Measurements from ENCODE around the gene LCN2. TPM values are rescaled to one million over a fixed set of nuclear protein-coding genes. Genes with fewer than 3 reads are reported as not detected.

LCN2 gene
- total RNA-seq, 2 experiments from 2014 or later = not detected

- ATAC-seq (ENCODE audit: poor library complexity) (no peak), DNase-seq (peak in 1 of 14 experiments; percentile 29)
- peaks cover 30% of the 10 kb centered on the region for H3K4me1 Mint-ChIP-seq (ENCODE audit: low read depth)
- ChIA-PET POLR2A (interaction anchor here (0.9 kb wide), 1 partner anchor 21 kb away, joined by 3 read pairs; no protein-coding TSS in a partner anchor), CTCF (interaction anchor here (0.9 to 3.6 kb wide), 2 partner anchors 9 to 11 kb away, joined by 3 to 17 read pairs; no protein-coding TSS in a partner anchor)
- no peaks in the 10 kb centered on the region for H3K27me3 ChIP-seq (ENCODE audit: control insufficient read depth in 1 of 2, insufficient read depth in 2 of 2, low read length in 2 of 2)
- H3K9me3 Mint-ChIP-seq = no peaks in the 10 kb centered on the region
- no peak overlapping the region for H3K27ac ChIP-seq (ENCODE audit: low read depth in 1 of 2, low read length in 2 of 2)
- H3K27me3 Mint-ChIP-seq = no peaks in the 10 kb centered on the region
- H3K27ac Mint-ChIP-seq = peak overlapping the region; percentile 53
- peaks cover 33% of the 10 kb centered on the region for H3K4me1 ChIP-seq (ENCODE audit: insufficient read depth, low read length)
- H3K4me3 Mint-ChIP-seq = no peak overlapping the region
- H3K36me3 Mint-ChIP-seq (ENCODE audit: low read depth) = peaks cover 75% of the 10 kb centered on the region
- TF ChIP-seq CTCF (IDR thresholded peaks at IDR 0.05) = no peak
- intact Hi-C loops (cut with DNase I, micrococcal nuclease) = loop anchor here in 1 of 2 experiments (10.0 kb wide), 1 partner anchor 52 kb away; no protein-coding TSS in a partner anchor
- no peak overlapping the region for H3K4me3 ChIP-seq (ENCODE audit: low read length)
- peaks cover 66% of the 10 kb centered on the region for H3K36me3 ChIP-seq (ENCODE audit: insufficient read depth, low read length)
- no peaks in the 10 kb centered on the region for H3K9me3 ChIP-seq (ENCODE audit: control insufficient read depth in 1 of 2, insufficient read depth in 1 of 2, low read length in 2 of 2)
These were observed 42.2 kb upstream of the LCN2 start for GRCh38 chr9:128106940-128107467.

- Mint-ChIP-seq H3K27ac (no peak overlapping the region), H3K36me3 (ENCODE audit: low read depth) (peaks cover 68% of the 10 kb centered on the region), H3K4me3 (no peak overlapping the region), H3K9me3 (no peaks in the 10 kb centered on the region), H3K4me1 (ENCODE audit: low read depth) (peaks cover 23% of the 10 kb centered on the region), H3K27me3 (no peaks in the 10 kb centered on the region)
- Histone ChIP-seq H3K27ac (ENCODE audit: low read depth in 1 of 2, low read length in 2 of 2) (no peak overlapping the region), H3K9me3 (ENCODE audit: control insufficient read depth in 1 of 2, insufficient read depth in 1 of 2, low read length in 2 of 2) (no peaks in the 10 kb centered on the region), H3K4me3 (ENCODE audit: low read length) (no peak overlapping the region), H3K27me3 (ENCODE audit: control insufficient read depth in 1 of 2, insufficient read depth in 2 of 2, low read length in 2 of 2) (no peaks in the 10 kb centered on the region), H3K36me3 (ENCODE audit: insufficient read depth, low read length) (peaks cover 59% of the 10 kb centered on the region), H3K4me1 (ENCODE audit: insufficient read depth, low read length) (peaks cover 30% of the 10 kb centered on the region)
- CTCF ChIA-PET = no interaction called here
- ATAC-seq (ENCODE audit: poor library complexity) (no peak), DNase-seq (no peak)
- POLR2A ChIA-PET = interaction anchor here (0.6 kb wide), 1 partner anchor 15 kb away, joined by 3 read pairs; no protein-coding TSS in a partner anchor
- TF ChIP-seq CTCF (IDR thresholded peaks at IDR 0.05) = no peak
- intact Hi-C loops (cut with DNase I, micrococcal nuclease) = loop anchor here in 1 of 2 experiments (10.0 kb wide), 1 partner anchor 53 kb away; no protein-coding TSS in a partner anchor
These were observed 41.6 kb upstream of the LCN2 start for GRCh38 chr9:128107468-128108268.

GRCh38 chr9:128108269-128109049 lies 40.8 kb upstream of the LCN2 start:
- CTCF ChIA-PET = no interaction called here
- Histone ChIP-seq H3K4me3 (ENCODE audit: low read length) (no peak overlapping the region), H3K36me3 (ENCODE audit: insufficient read depth, low read length) (peaks cover 56% of the 10 kb centered on the region), H3K27me3 (ENCODE audit: control insufficient read depth in 1 of 2, insufficient read depth in 2 of 2, low read length in 2 of 2) (no peaks in the 10 kb centered on the region), H3K4me1 (ENCODE audit: insufficient read depth, low read length) (peaks cover 22% of the 10 kb centered on the region), H3K9me3 (ENCODE audit: control insufficient read depth in 1 of 2, insufficient read depth in 1 of 2, low read length in 2 of 2) (no peaks in the 10 kb centered on the region), H3K27ac (ENCODE audit: low read depth in 1 of 2, low read length in 2 of 2) (no peak overlapping the region)
- Mint-ChIP-seq H3K36me3 (ENCODE audit: low read depth) (peaks cover 64% of the 10 kb centered on the region), H3K4me3 (no peak overlapping the region), H3K27ac (no peak overlapping the region), H3K27me3 (no peaks in the 10 kb centered on the region), H3K9me3 (no peaks in the 10 kb centered on the region), H3K4me1 (ENCODE audit: low read depth) (peaks cover 16% of the 10 kb centered on the region)
- ATAC-seq (ENCODE audit: poor library complexity) (no peak), DNase-seq (no peak)
- POLR2A ChIA-PET = interaction anchor here (0.6 to 1.1 kb wide), 2 partner anchors 16 to 17 kb away, joined by 3 to 4 read pairs; no protein-coding TSS in a partner anchor
- TF ChIP-seq CTCF (IDR thresholded peaks at IDR 0.05) = no peak
- intact Hi-C loops (cut with DNase I, micrococcal nuclease) = loop anchor here in 1 of 2 experiments (10.0 kb wide), 1 partner anchor 54 kb away; no protein-coding TSS in a partner anchor
